Activated CD4-positive, alpha-beta T cell treated with anti-CD3 and anti-CD28 coated beads, Interleukin-2, amount 50 U/mL, for 4 hours (primary cell): Measurements from ENCODE around the gene STPG2.
"Not testable (repeated sequence)": the region's sequence is repeated elsewhere in the genome, so short reads cannot be mapped to it uniquely, and the experiment has no call there.

ENCODE experiments used
- DNase-seq, 2 experiments: peaks; one replicate each; pipeline ENCODE4 v3.0.0-alpha.2; 2020

Gene STPG2

DNA sequence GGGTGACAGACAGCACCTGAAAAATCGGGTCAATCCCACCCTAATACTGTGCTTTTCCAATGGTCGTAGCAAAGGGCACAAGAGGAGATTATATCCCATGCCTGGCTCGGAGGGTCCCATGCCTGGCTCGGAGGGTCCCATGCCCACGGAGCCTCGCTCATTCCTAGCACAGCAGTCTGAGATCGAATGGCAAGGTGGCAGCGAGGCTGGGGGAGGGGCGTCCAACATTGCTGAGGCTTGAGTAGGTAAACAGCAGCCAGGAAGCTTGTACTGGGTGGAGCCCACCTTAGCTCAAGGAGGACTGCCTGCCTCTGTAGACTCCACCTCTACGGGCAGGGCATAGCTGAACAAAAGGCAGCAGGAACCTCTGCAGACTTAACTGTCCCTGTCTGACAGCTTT lies 365.1 kb downstream of the STPG2 start:
- DNase-seq, result no peak

DNA sequence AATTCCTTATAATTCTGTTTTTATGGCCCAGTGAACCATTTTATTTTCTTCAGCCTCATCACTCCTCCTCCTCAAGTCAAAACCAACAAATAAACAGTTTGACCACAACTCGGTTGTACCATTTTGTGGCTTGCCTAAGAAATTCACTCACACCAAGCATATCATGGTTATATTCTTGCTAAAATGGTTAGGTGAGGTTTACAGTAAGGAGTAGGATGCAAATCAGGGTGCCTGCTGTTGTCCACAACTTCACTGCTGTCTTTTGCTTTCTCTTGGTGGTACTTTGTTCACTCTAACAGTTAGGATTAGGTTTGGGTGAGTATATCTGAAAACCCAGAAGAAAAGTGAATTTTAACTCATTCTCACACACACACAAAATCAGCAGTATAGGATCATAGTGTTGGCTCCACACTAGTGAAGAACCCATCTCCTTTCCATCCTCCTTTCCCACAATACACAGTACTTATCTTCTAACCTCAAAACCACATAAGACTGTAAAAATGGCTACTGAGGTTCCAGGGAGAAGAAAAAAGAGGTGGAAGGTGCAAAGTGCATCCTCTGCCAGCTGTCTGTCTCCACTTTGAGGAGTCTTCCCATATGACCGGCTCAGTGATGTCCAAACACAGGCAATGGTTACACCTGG lies 368.8 kb downstream of the STPG2 start:
- no peak for DNase-seq

DNA sequence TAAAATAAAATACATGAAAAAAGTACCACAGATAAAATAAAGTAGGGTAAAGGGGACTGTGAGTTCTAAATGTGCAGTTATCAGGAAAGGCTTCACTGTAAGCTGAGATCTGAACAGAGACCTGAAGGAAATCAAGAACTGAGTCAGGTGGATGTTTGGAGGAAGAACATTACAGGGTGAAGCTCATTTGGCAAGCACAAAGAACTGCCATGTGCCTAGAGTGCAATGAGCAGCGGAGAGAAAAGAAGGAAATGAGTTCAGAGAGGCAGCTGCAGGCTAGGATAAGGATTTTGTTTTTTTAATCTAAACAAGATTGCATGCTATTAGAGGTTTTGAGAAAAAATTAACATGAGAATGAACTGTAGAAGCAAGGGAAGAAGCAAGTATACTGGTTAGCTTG lies 373.1 kb downstream of the STPG2 start:
- no peak for DNase-seq

DNA sequence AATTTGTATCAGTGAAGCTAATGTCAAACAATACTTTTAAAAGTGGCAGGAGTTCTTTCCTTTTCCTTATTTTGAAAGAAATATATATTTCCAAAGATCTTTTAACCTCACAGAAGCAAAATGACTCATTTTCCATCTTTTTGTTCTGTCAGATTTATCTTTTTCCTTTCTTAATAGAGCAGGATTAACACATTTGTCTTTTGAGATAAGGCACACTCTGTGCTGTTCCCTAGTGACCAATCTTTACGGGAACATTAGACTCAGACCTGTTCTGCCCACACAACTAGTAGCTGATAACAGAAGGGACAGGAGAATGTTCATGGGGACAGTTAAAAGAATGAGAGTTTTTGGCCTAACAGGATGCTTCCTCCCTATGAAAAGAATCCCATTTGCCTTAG lies 381.2 kb downstream of the STPG2 start:
- DNase-seq, result no peak

DNA sequence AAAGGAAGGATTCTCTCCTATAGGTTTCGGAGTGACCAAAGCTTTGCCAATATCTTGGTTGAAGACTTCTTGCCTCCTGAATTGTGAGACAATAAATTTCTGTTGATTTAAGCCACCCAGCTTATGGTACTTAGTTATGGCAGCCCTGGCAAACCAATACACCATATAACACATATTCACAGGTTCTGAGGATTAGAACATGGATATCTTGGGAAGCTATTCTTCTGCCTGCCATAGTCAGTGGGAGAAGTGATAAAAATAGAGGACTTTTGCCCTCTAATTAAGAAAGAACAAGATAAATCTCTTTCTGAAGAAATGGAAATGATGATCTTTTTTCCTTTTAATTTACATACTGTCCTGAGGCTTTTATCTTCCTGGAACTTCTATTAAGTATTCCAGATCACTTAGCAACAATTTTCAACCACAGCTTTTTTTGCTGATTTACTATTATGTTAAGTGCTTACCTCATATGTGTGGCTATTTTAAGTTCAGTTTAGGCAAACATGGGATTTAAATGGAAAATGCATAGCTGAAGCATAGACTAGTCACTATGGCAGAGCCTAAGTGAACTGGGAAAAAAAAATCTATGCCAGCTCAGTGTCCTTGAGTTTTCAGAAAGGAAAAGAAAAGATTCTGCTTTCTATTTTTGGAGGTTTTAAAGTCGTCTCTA lies 381.7 kb downstream of the STPG2 start:
- no peak for DNase-seq

GRCh38 chr4:97759785-97760184 lies 383.5 kb downstream of the STPG2 start:
- DNase-seq, result no peak

GRCh38 chr4:97752599-97752998 lies 390.7 kb downstream of the STPG2 start:
- DNase-seq, result no peak

DNA sequence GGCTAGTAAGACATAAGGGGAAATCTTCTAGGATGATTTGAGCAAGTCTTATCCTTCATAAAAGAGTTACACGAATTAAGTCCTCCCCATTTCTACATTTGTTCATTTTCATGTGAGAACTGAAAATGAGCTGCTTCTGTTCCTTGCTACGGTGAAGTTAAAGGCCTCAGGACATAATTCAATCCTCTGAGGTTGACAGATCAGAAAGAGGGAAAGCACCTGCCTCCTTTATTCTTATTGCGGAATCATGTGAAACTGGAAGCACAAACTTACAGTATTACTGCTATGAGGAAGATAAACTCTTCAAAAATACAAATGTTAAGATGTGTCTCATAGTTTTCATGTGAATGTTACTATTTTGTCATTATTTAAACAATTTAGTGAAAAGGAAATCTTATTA lies 395.3 kb downstream of the STPG2 start:
- DNase-seq, result no peak

- DNase-seq, result no peak
Observed at GRCh38 chr4:97720869-97721432, 422.3 kb downstream of the STPG2 start.

- no peak for DNase-seq
Observed at GRCh38 chr4:97691111-97691605, 452.1 kb downstream of the STPG2 start.

DNA sequence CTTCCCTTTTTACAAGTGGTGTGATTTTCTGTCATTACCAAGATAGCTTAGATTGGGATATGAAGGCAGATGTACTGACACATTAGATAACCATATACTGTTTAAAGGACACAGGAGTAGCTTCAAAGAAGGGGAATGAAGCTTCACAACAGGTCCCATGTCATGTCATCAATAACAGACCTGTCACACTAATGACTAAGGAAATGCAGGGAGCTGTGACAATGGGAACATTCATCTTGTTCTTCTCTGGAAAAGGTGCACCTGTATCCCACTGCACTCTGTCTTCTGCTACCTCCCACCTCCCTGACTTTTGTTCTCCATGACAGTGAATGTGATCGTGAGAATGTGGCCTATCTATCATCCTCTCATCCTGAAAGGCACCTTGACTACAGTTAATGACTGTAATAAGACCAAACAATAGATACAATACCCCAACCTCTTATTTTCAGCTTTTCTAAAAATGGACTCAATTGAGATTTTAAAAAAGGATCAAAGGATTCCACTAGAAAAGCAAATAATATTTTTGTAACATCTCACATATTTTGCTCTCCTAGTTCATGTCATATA lies 472.5 kb downstream of the STPG2 start:
- no peak for DNase-seq

DNA sequence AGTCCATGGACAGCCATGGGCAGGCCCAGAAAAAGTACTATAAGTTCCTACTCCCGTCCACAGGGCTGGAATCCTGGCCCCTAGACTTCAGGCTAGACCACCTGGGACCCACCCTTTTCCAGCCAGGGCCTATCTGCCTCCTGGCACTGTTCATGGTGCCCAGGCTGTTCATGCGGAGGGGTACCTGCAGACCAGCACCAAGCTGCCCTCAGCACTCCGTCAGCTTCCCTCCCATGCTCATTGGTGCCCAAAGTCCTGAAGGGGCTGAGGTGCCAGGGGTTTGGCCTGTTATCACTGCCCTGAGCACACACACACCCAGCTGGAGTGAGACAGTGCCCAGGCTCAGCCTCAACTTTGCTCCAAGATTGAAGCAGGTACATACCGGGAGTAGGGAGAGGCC lies 477.7 kb downstream of the STPG2 start:
- DNase-seq, result no peak

GRCh38 chr4:97664741-97665140 lies 478.5 kb downstream of the STPG2 start:
- no peak for DNase-seq

- no peak for DNase-seq
Observed at GRCh38 chr4:97662133-97662532, 481.1 kb downstream of the STPG2 start.

DNA sequence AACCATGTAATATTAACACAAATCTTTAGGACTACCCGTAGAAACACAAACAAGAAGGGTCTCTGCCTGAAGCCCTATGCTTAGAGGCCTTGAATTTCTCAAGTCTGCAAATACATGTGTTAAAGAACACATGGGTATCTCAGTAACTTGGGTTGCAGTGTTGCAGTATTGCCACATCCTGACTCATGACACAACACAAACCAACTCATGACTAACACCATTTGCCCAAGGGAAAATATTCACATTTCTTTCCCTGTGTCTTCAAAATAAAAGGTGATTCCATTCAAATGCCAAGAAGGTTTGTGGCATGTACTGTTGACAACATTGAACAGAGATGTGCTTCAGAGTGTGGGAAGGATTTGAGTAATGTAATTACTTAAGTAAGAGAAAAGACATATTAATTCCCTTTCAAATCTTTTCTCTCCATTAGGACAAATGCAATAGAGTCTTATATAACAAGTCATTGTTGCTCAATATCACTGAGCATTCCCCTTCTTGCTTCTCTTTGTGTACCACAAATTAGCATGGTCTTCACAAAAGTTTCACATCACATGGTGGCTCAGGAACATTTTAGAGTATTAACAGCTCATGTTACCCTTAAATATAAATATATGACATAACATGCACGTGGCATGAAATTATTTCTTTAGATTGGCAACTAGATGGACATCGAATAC lies 487.1 kb downstream of the STPG2 start:
- no peak for DNase-seq

- DNase-seq, result no peak
Observed at GRCh38 chr4:97653701-97654100, 489.6 kb downstream of the STPG2 start.

DNA sequence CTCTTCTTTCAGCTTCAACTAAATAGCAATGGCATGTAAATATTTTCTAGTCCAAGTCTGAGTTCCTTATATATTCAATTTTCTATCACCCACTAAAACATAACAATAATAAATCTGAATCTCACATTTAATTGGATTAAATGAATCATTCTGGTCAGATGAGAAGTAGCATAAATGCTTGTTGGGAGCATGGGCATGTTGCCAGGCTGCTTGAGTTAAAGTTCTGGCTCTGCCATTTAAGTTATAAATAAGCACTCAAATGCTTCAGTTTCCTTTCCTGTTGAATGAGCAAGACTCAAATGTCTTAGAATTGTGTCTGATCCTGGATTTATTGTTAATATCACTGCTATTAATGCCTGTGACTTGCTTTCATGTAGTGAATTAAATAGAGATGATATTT lies 496.3 kb downstream of the STPG2 start:
- DNase-seq, result no peak

- DNase-seq, result no peak
Observed at GRCh38 chr4:97645071-97645821, 498.0 kb downstream of the STPG2 start.

- DNase-seq, result no peak
Observed at GRCh38 chr4:97643179-97643578, 500.1 kb downstream of the STPG2 start.

GRCh38 chr4:97639961-97640360 lies 503.3 kb downstream of the STPG2 start:
- DNase-seq, result no peak

- not testable (repeated sequence) for DNase-seq
Observed at GRCh38 chr4:97633831-97634230, 509.4 kb downstream of the STPG2 start.

GRCh38 chr4:97627750-97628149 lies 515.5 kb downstream of the STPG2 start:
- DNase-seq, result no peak

- DNase-seq, result no peak
Observed at GRCh38 chr4:97624204-97624603, 519.1 kb downstream of the STPG2 start.
